Keratinocyte (primary cell): Measurements from ENCODE around the gene CENPL.

Experiments
- CTCF ChIP-seq, 3 experiments: IDR thresholded peaks in 1 of 3; conservative IDR thresholded peaks in 1 of 3; optimal IDR thresholded peaks in 1 of 3; 2 replicates in 2 of 3; 3 replicates in 1 of 3; pipeline versions ENCODE3 to v1.5.1; 2011; ENCODE audit warnings: low read length in 3 of 3, mild to moderate bottlenecking in 3 of 3, moderate library complexity in 2 of 3, control low read depth in 1 of 3, inconsistent platforms in 1 of 3; ENCODE audit not compliant: insufficient read depth in 2 of 3; ENCODE audit errors: extremely low read depth in 1 of 3
- EZH2 ChIP-seq: IDR thresholded peaks from one replicate; pipeline ENCODE4 v1.6.1; 2012; ENCODE audit warnings: inconsistent platforms, mild to moderate bottlenecking, low read length, moderate library complexity

GRCh38 chr1:173865468-173866164 is 40.9 kb upstream of the CENPL start:
- TF ChIP-seq CTCF (optimal IDR thresholded peaks at IDR 0.05 in 1 of 3, IDR thresholded peaks at IDR 0.05 in 1 of 3, conservative IDR thresholded peaks at IDR 0.05 in 1 of 3; ENCODE audit: extremely low read depth in 1 of 3, insufficient read depth in 2 of 3, low read length in 3 of 3), result no peak
- TF ChIP-seq EZH2, result no peak
